ENCODE data around the gene CDC23.
"Not testable (repeated sequence)": the region's sequence is repeated elsewhere in the genome, so short reads cannot be mapped to it uniquely, and the experiment has no call there.

The CDC23 gene, protein sequence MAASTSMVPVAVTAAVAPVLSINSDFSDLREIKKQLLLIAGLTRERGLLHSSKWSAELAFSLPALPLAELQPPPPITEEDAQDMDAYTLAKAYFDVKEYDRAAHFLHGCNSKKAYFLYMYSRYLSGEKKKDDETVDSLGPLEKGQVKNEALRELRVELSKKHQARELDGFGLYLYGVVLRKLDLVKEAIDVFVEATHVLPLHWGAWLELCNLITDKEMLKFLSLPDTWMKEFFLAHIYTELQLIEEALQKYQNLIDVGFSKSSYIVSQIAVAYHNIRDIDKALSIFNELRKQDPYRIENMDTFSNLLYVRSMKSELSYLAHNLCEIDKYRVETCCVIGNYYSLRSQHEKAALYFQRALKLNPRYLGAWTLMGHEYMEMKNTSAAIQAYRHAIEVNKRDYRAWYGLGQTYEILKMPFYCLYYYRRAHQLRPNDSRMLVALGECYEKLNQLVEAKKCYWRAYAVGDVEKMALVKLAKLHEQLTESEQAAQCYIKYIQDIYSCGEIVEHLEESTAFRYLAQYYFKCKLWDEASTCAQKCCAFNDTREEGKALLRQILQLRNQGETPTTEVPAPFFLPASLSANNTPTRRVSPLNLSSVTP

DNA sequence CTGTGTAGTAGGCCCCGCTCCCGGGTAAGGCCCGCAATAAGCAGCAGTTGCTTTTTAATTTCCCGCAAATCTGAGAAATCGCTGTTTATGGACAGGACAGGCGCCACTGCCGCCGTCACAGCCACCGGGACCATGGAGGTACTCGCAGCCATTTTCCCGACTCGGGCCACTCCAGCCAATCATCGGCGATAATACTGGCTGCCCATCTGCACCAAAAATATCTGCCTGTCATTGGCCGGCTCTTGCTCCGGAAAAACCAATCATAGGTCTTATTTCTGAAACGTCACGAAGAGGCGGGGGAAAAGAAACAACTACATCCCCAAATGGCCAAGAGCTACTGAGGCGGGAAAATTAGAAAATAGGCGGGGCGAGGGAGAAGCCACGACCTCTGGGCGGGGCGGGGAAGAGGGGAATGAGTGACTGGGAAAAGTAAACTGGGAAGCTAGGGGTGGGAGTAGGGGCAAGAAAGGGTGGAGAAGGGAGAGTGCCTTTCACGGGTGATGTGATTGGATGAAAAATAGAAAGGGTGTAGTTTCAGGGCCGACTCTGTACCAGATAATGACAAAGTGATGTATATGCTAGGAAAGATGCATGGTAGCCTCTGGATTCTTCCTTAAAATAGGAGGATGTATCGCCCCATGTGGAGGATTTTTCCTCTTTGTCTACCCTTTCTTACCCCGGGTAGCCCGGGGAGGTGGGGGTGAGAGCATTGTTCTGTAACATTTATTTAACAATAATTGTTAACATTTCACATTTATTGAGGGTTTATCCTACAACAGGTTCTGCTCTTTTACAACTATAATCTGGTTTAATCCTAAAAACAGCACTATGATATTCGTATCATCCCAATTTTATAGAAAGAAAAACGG lies at the start of gene CDC23:
Gene CDC23, minus strand, starts transcription at position 163 of the 869 bp plus-strand sequence. Its CDS starts 11 bp downstream, at position 152.
- FAIRE-seq = peak; percentile 99

DNA sequence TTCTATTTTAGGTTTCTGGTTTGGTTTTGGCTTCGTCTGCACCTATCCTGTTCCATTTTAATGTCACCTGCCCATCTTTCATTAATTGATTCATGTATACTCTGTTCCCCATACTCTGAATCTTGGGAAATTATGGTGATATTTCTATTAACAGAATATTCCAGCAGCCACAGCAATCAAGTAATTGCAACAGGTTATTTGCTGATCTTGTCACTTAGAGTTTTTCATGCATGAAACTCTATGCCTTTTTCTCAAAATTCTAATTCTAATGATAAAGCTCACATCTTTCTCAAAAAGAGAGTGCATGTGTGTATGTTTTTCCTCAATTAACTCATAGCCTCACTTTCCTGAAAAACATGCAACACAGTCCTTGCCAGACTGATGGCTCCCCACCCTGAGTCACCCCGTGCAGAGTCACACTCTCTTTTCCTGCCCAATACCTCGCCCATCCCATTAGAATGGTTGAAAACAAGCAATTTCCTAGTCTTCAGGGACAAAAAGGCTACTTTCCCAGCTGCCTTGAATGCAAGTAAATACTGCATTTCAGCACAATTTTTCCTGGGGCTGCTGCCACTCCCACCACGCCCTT lies 45.7 kb upstream of the CDC23 start:
- FAIRE-seq = no peak

DNA sequence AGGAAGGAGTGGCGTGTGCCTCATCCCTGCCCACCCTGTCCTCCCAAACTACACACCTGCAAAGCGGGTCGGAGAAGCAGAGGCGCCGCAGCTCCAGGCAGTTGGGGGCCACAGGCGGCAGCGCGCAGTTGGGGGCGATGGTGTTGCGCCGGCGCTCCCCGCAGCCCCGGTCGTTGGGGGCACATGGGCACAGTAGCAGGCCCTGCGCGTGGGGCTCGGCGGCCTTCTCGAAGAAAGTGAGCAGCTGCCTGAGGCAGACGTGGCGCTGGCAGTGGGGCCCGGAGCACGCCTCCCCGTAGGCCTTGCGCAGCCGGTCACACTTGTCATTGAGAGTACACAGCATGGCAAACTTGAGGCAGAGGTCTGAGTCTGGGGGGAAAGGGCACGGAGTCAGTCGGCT lies 44.5 kb upstream of the CDC23 start:
- FAIRE-seq = no peak

DNA sequence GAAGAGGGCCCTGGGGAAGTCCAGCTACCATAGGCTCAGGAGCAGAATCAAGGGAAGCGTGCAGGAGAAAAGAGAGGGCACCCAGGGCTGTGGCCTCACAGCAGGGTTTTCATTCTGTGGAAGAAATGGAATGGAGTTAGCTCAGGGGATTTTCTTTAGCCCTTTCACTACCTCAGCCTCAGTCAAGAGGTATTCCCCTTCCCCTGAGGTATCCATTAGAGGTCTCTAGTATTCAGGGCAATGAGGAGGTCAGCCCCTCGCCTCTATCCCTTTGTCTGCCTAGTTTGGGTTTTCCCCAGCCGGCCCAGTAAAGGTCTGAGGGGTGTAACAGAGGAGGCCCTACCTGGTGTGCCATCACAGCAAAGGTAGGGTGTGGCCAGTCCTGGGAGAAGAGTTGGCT lies 39.8 kb upstream of the CDC23 start:
- no peak for FAIRE-seq

DNA sequence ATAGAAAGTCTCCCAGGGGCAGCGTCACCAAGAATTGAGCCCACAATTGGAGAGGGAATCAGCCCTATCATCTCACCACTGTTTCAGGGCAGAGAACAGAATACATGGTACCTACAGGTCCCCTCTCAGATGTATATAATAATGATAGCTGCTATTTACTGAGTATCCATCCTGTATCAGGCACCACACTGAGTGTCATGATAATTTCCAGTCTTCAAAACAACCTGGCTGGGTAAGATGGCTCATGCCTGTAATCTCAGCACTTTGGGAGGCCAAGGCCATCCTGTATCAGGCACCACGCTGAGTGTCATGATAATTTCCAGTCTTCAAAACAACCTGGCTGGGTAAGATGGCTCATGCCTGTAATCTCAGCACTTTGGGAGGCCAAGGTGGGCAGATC lies 34.7 kb upstream of the CDC23 start:
- FAIRE-seq = not testable (repeated sequence)

DNA sequence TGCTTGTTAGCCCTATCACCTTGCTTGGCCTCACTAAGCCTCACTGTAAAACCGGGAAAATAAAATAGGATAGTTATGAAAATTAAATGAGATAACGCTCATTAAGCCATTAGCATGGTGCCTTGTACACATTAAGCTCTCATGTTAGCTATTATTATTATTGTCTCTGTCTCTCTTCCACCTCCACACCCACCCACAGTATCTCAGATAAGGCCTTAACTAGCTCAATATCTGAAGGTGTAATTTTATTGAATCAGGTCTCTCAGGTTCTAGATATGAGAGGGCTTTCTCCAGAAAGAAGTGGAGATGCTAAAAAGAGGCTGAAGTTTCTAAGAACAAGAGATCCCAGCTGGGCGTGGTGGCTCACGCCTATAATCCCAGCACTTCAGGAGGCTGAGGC lies 33.7 kb upstream of the CDC23 start:
- no peak for FAIRE-seq

DNA sequence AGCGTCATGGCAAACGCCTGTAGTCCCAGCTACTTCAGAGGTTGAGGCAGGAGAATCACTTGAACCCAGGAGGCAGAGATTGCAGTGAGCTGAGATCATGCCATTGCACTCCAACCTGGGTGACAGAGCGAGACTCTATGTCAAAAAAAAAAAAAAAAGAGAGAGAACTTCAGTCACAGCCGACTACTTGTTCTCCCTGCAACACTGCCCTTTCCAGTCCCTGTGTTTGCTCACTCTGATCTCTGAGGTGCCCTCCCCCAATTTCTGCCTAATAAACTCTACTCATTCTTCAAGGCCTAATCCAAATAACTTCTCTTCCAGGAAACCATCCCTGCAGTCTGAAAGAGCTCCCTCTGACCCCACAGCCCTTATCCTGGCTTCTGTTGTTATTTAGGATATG lies 33.2 kb upstream of the CDC23 start:
- no peak for FAIRE-seq

DNA sequence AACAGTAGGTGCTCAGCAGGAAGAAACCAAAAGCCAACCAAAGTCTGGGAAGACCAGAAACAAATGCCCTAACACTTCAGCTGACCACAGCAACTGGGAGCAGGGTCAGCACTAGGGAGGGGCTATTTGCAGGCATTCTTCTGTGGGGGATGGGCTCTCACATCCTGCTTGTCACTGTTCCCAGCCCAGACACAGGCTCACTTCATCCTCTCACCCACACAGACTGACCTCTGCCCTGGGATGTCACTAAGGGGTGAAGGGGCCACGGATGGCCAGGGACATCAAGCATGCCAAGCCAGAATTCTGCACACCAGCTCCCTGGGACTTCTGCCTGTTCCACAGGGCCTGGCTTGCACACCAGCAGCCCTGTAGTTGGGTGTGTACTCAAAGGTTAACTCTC lies 32.6 kb upstream of the CDC23 start:
- FAIRE-seq = no peak

DNA sequence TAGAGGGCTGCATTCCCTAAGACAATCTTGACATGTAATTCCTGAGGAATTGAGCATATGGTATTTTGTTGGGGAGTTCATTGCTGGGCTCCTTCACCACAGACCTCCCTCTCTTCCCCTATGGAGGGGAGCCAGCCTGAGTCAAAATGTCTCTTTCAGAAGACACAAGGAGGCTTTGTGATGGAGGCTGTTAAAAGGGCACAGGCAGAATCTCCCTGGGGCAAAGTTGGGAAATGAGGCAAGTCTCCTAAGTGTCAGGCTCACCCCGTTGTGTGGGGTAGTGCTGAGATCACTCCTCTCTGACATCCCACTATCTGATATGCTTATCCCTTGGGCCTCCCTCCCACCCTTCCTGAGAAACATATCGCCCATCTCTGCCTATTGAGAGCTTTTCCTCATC lies 30.7 kb upstream of the CDC23 start:
- no peak for FAIRE-seq

DNA sequence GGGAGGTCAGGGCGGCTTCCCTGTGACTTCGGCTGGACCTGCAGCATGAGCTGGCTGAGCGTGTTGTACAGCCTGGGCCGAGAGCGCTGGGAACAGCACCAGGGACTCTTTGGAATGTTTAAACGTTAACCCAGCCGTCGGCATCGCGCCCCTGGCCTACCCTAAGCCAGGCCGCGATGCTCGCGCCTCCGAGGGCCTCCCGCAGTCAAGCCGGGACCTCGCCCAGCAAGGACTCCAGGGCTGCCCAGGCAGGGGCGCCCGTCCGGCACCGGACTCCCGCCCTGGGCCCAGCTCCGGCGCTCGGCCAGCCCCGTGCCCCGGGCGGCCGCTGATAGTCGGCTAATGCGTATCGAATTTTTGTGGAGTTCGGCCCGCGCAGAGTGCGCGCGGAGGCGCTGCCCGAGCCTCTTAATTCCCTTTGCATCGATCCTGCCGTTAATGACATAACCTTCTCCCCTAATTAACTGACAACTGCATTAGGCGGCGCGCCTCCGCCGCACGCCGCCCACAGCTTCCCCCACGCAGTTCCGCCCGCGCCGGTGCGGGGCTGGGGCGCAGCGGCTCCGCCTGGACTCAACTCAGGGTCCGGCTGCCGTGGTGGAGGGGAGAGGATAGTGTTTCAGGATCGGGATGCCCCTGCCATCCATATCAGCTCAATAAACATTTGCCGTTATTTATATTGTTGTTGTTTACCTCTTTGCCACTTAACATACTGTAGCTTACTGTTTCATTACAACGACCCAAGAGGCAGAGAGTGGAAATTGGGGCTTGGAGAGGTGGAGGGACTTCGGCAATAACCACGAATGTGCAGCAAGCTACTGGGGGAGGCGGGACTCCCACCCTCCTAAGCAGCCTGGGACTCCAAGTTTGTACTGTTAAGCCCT lies 28.8 kb upstream of the CDC23 start:
- FAIRE-seq = no peak

DNA sequence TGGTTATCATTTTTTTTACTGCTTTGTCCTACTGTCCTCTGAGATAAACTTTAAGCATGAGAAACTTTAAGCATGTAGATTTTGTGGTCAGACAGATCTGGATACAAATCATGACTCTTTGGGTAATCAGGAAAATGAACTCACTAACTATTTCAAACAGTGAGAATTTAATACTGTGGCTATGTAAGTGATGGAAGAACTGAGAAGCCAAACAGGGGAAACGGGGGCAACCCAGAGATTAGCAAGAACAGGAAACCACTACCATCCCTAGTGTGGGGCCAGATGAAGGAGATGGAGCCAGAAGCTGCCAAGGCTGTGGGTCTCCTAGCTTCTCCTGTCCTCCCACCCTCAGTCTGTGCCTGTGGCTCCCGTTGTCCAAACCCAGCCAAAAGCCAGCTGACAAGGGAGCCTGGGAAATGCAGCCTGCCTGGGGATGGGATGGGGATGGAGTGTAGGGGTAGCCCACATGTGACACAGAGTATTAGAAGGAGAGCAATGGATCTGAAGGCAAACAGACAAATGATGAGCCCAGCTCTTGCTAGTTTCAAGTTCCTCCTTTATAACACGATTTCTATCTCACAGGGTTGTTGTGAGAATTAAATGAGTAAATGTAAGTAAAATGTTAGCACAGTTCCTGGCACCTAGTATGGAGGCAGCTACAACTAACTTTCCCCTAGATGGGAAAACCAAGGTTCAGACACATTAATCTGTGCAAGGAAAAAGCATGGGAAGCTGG lies 27.7 kb upstream of the CDC23 start:
- FAIRE-seq = no peak

DNA sequence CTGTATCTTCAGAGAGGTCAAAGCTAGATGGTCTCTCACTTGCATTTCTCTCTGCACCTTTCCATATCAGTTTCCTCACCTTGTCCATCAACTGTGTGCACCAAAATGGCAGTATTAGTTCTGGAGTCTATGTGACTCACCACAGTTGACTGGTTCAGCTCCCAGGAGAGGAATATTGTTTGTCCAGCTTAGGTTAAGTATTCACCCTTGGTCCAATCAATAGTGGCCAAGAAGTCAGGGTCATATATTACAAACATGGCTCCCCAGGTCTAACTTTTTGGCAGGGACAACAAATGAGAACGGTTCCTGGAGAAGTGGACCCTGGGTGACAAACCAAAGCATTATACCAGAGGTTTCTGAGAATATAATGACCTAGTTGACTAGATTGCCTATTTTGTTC lies 24.9 kb upstream of the CDC23 start:
- FAIRE-seq = no peak

DNA sequence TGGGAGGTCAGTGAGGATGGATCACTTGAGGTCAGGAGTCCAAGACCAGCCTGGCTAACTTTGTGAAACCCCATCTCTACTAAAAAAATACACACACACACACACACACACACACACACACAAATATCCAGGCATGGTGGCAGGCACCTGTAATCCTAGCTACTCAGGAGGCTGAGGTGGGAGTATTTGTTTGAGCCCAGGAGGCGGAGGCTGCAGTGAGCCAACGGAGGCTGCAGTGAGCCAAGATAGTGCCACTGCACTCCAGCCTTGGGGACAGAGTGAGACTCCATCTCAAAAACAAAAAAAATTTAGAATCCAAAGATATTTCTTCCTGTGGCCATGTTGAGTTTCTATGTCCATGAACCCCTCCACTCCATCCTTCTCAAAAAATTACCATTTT lies 21.5 kb upstream of the CDC23 start:
- FAIRE-seq = no peak

DNA sequence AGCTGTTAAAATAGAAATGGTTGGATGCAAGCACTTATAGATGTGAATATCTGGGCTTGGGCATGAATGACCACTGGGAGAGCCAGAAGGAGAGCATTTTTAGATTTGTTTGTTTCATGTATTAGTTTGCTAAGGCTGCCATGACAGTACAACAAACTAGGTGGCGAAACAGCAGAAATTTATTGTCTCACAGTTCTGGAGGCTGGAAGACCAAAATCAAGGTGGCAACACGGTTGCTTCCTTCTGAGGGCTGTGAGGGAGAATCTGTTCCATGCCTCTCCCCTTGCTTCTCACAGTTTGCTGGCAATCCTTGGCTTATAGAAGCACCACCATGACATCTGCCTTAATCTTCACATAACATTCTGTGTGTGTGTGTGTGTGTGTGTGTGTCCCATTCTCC lies 20.2 kb upstream of the CDC23 start:
- no peak for FAIRE-seq

DNA sequence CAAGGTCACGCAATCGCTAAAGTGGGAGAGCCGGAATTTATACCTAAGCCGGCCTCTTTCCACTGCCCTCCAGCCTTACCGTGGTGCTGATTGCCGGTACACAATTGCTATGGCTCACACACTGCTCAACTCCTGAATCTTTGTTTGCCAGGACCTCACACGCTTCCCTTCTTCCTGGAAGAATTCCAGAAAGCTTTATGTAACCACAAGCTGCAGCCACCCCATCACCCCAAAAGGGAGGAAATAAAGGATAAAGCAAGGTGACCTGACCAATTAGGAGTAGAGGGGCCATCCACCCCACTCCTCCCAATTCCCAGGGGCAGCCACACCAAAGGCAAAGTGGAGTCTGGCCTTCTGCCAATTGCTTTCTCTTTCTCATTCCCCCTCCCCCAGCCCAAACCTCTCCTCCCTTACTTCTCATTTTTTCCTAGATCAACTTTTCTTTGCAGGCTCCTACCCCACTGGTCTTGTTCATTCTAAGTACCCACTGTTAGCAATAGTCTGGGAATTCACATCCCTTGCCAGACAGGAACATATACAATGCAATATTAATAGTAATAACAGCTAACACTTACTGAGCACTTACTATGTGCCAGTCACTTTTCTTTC lies 18.0 kb upstream of the CDC23 start:
- no peak for FAIRE-seq

DNA sequence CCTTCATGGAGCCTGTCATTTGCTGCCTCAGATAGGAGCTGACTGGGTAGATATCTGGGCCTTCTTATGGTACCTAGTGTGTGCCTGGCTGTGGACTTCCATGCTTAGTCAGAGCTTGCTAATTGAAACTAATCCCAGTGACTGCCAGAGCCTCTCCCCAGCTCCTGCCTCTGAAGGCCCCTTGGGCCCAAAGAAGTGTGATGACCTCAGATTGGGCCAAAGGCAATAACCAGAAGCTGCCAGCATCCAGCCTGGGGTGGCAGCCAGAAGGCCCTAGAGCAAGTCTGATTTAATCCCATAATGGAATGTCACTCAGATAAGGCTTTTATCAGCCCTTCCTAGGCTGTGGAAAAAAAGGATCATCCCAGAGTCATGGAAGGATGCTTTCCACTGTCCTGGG lies 17.1 kb upstream of the CDC23 start:
- FAIRE-seq = no peak

DNA sequence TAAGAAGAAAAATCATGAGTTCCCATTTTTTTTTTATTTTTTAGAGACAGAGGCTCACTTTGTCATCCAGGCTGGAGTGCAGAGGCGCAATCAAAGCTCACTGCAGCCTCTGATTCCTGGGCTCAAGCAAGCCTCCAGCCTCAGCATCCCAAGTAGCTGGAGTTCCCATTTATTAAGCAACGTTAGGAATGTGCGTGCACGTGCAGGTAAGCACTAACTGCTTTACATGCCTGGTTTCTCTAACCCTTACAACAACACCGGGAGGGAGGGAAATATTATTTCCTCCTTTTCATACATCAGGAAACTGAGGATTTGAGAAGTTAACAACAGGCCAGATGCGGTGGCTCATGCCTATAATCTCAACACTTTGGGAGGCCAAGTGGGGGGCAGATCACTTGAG lies 16.3 kb upstream of the CDC23 start:
- FAIRE-seq = no peak

DNA sequence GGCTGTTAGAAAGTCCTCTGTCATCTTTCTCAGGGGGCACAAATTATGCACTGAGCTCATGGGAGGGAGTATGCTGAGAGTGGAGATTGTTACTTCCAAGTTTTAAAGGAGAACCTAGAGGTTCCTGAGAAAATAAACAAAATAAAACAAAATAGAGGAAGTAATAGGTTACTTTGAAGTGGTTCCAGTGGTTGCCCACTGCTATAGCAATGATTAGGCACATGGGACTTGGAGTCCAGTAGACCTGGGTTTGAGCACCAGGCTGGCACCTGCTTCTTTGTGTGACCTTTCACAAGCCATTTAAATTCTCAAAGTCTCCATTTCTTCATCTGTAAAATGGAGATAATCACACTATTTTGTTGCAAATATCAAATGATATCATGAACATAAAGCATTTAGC lies 13.8 kb upstream of the CDC23 start:
- no peak for FAIRE-seq

DNA sequence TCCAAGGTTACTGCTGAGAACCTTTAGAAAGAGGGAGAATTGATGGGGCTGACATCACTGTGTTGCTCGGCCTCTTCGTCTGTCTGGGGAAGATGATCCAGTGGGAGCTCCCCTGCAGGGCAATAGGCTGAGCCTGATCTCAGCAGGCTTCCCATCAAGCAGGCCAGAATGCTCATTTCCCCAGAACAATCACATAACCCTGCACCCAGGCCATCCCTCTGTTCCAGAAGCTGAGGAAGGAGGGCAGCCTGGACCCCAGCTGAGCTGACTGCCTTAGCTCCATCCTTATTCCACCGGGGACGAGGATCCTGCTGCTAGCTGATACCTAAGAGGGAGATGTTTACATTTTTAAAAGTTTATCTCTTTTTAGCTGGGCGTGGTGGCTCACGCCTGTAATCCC lies 11.6 kb upstream of the CDC23 start:
- FAIRE-seq = no peak

DNA sequence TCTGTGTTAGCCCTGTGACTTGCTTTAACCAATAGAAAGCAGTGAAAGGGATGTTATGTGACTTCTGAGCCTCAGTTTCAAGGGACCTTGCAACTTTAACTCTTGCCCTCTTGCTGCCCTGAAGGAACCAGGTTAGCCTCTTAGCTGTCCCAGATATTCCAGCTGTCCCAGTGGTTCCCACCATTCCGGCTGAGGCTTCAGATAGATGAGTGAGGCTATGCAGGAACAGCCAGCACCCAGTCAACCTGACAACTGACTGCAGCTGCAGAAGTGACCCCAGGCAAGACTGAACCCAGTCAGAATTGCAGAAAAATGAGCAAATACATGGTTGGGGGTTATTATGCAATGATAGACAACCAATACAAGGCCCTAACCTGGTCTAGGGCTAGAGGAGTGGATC lies 10.4 kb upstream of the CDC23 start:
- no peak for FAIRE-seq

DNA sequence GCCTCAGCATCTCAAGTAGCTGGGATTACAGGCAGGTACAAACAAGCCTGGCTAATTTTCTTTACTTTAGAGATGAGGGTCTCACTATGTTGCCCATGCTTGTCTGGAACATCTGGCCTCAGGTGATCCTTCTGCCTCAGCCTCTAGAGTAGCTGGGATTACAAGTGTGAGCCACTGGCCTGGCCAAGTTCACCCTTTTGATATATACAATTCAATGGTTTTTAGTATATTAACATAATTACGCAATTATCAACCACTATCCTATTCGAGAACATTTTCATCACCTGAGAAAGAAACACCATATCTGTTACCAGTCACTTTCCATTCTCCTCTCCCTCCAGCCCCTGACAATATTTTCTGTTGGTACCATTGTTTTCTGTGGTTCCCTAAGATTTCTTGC lies 3.7 kb upstream of the CDC23 start:
- FAIRE-seq = no peak
